ENCODE results near the gene BCAR3. TPM values are rescaled to one million over a fixed set of nuclear protein-coding genes. Genes with fewer than 3 reads are reported as not detected.
"Not testable (repeated sequence)": the region's sequence is repeated elsewhere in the genome, so short reads cannot be mapped to it uniquely, and the experiment has no call there.

The BCAR3 gene
- total RNA-seq, 2 experiments from 2014 or later = 0.42 to 0.67 TPM

GRCh38 chr1:93598396-93598795 is 83.2 kb downstream of the BCAR3 start:
- H3K36me3 Mint-ChIP-seq (ENCODE audit: low read depth) = no peaks in the 10 kb centered on the region
- H3K27me3 Mint-ChIP-seq = peaks cover 16% of the 10 kb centered on the region
- no peak overlapping the region for H3K4me3 Mint-ChIP-seq
- H3K27ac Mint-ChIP-seq = no peak overlapping the region
- no peaks in the 10 kb centered on the region for H3K4me1 Mint-ChIP-seq
- ChIA-PET POLR2A (no interaction called here), CTCF (no interaction called here)
- no peaks in the 10 kb centered on the region for H3K9me3 Mint-ChIP-seq
- DNase-seq = no peak

- H3K27me3 Mint-ChIP-seq = peaks cover 16% of the 10 kb centered on the region
- no peaks in the 10 kb centered on the region for H3K9me3 Mint-ChIP-seq
- ChIA-PET POLR2A (no interaction called here), CTCF (no interaction called here)
- no peak for DNase-seq
- H3K27ac Mint-ChIP-seq = no peak overlapping the region
- no peaks in the 10 kb centered on the region for H3K36me3 Mint-ChIP-seq (ENCODE audit: low read depth)
- no peaks in the 10 kb centered on the region for H3K4me1 Mint-ChIP-seq
- no peak overlapping the region for H3K4me3 Mint-ChIP-seq
Measured at GRCh38 chr1:93597709-93598108, 83.9 kb downstream of the BCAR3 start.

GRCh38 chr1:93596329-93597089 is 85.1 kb downstream of the BCAR3 start:
- Mint-ChIP-seq H3K4me1 (peaks cover 6% of the 10 kb centered on the region), H3K4me3 (no peak overlapping the region), H3K27ac (no peak overlapping the region), H3K27me3 (peaks cover 12% of the 10 kb centered on the region), H3K9me3 (no peaks in the 10 kb centered on the region), H3K36me3 (ENCODE audit: low read depth) (no peaks in the 10 kb centered on the region)
- DNase-seq = no peak
- ChIA-PET CTCF (interaction anchor here (0.9 kb wide), 1 partner anchor 221 kb away, joined by 3 read pairs; no protein-coding TSS in a partner anchor), POLR2A (no interaction called here)

DNA sequence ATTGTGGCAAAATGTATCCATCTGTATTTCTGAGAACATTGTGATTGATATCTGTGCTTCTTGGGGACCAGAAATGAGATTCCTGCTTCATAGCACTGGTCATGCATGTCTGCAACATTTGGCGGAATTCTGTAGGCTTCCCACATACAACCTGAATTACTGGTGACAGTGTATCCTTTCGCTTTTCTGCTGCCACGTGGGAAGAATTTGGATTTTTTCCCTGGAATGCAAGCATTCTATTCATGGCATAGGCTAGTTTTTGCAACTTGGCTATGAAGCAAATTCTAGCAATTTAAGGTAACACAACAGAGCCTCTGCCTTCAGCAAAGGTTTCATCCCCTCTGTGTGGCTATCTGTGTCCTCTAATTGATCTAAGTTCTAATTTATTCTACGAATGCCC is 85.9 kb downstream of the BCAR3 start:
- Mint-ChIP-seq H3K4me3 (no peak overlapping the region), H3K4me1 (peaks cover 10% of the 10 kb centered on the region), H3K36me3 (ENCODE audit: low read depth) (no peaks in the 10 kb centered on the region), H3K27ac (no peak overlapping the region), H3K9me3 (no peaks in the 10 kb centered on the region), H3K27me3 (peaks cover 12% of the 10 kb centered on the region)
- ChIA-PET POLR2A (no interaction called here), CTCF (interaction anchor here (0.9 kb wide), 1 partner anchor 220 kb away, joined by 3 read pairs; no protein-coding TSS in a partner anchor)
- DNase-seq = no peak

DNA sequence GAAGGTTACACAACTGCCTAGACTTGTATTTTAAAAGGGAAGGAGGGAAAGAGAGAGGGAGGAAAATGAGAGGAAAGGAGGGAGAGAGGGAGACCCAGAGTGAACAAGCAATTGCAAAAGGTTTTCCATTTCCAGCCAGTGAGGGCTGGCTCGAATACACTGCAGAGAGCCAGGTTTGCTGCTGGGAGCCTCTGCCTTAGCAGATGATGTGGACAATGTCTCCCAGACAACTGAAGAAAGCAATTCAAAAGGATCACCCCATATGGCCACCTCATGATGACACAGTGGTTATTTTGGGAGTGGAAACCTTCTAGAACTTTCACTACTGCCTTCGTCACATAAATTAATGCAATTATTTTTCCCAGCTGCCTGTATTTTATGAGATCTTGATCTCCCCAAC is 86.4 kb downstream of the BCAR3 start:
- no peaks in the 10 kb centered on the region for H3K36me3 Mint-ChIP-seq (ENCODE audit: low read depth)
- POLR2A ChIA-PET = no interaction called here
- H3K9me3 Mint-ChIP-seq = no peaks in the 10 kb centered on the region
- H3K27ac Mint-ChIP-seq = no peak overlapping the region
- DNase-seq = no peak
- peaks cover 12% of the 10 kb centered on the region for H3K4me1 Mint-ChIP-seq
- CTCF ChIA-PET = no interaction called here
- peaks cover 12% of the 10 kb centered on the region for H3K27me3 Mint-ChIP-seq
- no peak overlapping the region for H3K4me3 Mint-ChIP-seq

GRCh38 chr1:93594603-93594880 is 87.1 kb downstream of the BCAR3 start:
- H3K4me1 Mint-ChIP-seq = peaks cover 13% of the 10 kb centered on the region
- no peak overlapping the region for H3K27ac Mint-ChIP-seq
- H3K27me3 Mint-ChIP-seq = peaks cover 12% of the 10 kb centered on the region
- DNase-seq = no peak
- H3K36me3 Mint-ChIP-seq (ENCODE audit: low read depth) = no peaks in the 10 kb centered on the region
- H3K9me3 Mint-ChIP-seq = no peaks in the 10 kb centered on the region
- ChIA-PET CTCF (interaction anchor here (1.2 kb wide), 1 partner anchor 13 kb away, joined by 3 read pairs; no protein-coding TSS in a partner anchor), POLR2A (no interaction called here)
- H3K4me3 Mint-ChIP-seq = no peak overlapping the region

- POLR2A ChIA-PET = no interaction called here
- CTCF ChIA-PET = interaction anchor here (1.2 kb wide), 1 partner anchor 13 kb away, joined by 3 read pairs; no protein-coding TSS in a partner anchor
- H3K9me3 Mint-ChIP-seq = no peaks in the 10 kb centered on the region
- no peak for DNase-seq
- H3K27me3 Mint-ChIP-seq = peaks cover 12% of the 10 kb centered on the region
- no peak overlapping the region for H3K4me3 Mint-ChIP-seq
- H3K4me1 Mint-ChIP-seq = peaks cover 13% of the 10 kb centered on the region
- H3K27ac Mint-ChIP-seq = no peak overlapping the region
- H3K36me3 Mint-ChIP-seq (ENCODE audit: low read depth) = no peaks in the 10 kb centered on the region
Measured at GRCh38 chr1:93593854-93594602, 87.6 kb downstream of the BCAR3 start.

DNA sequence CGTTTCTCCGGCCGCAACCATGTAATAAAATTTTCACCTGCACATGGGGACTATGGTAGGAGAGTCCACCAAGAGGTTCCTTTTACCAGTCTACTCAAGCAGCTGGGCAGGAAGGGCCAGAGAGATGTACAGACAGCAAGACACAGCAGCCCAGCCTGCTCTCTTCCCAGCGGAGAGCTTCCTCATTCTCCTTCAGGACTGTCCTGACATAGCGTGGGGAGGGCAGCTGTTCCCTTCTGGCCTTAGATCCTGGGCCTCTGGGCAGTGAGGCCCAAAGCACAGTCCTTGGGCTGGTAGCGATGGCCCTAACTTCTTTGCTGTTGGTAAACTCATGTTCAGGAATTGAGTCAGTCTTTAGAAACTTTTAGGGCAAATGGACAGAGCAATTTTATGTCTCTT is 89.1 kb downstream of the BCAR3 start:
- peaks cover 20% of the 10 kb centered on the region for H3K4me1 Mint-ChIP-seq
- H3K27ac Mint-ChIP-seq = no peak overlapping the region
- ChIA-PET CTCF (no interaction called here), POLR2A (no interaction called here)
- peaks cover 12% of the 10 kb centered on the region for H3K27me3 Mint-ChIP-seq
- H3K36me3 Mint-ChIP-seq (ENCODE audit: low read depth) = no peaks in the 10 kb centered on the region
- no peak overlapping the region for H3K4me3 Mint-ChIP-seq
- H3K9me3 Mint-ChIP-seq = no peaks in the 10 kb centered on the region
- DNase-seq = no peak

GRCh38 chr1:93591676-93592550 is 89.7 kb downstream of the BCAR3 start:
- no peaks in the 10 kb centered on the region for H3K36me3 Mint-ChIP-seq (ENCODE audit: low read depth)
- no peaks in the 10 kb centered on the region for H3K9me3 Mint-ChIP-seq
- no peak overlapping the region for H3K4me3 Mint-ChIP-seq
- no peak overlapping the region for H3K27ac Mint-ChIP-seq
- POLR2A ChIA-PET = no interaction called here
- no peak for DNase-seq
- H3K4me1 Mint-ChIP-seq = peaks cover 20% of the 10 kb centered on the region
- CTCF ChIA-PET = no interaction called here
- peaks cover 11% of the 10 kb centered on the region for H3K27me3 Mint-ChIP-seq

DNA sequence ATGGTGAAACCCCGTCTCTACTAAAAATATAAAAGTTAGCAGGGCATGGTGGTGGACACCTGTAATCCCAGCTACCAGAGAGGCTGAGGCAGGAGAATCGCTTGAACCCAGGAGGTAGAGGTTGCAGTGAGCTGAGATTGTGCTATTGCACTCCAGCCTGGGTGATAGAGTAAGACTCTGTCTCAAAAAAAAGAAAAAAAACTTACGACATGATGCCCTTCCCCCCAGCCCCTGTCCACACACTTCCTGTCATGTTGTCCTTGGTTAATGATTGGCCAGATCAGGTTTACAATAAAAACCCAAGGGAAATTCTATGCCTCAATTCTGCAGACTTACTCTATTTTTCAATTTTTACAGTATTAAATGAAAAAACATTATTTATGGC is 90.4 kb downstream of the BCAR3 start:
- H3K9me3 Mint-ChIP-seq; H3K27me3 Mint-ChIP-seq; DNase-seq; H3K36me3 Mint-ChIP-seq (ENCODE audit: low read depth); H3K4me3 Mint-ChIP-seq; POLR2A ChIA-PET; H3K27ac Mint-ChIP-seq; CTCF ChIA-PET: not testable (repeated sequence)
- peaks cover 20% of the 10 kb centered on the region for H3K4me1 Mint-ChIP-seq

DNA sequence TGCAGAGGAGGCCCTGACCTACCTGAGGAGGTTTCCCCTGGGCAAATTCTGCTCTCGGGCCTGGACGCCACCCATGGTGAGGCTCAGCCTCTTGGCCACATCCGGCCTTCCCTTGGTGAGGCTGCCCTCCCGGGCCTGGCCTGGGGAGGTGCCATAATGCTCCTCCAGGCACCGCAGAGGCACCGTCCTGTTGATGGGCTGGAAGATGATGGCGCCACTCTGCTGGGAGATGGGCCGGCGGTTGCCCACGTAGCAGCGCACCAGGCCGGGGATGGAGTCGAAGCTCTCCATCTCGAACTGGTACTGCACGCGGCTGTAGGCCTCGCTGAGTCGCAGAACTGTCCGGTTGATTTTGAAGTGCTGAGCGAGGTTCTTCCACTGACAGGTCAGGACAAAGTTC is 92.7 kb downstream of the BCAR3 start:
- H3K36me3 Mint-ChIP-seq (ENCODE audit: low read depth) = no peaks in the 10 kb centered on the region
- ChIA-PET POLR2A (no interaction called here), CTCF (interaction anchor here (0.6 to 1.1 kb wide), 3 partner anchors 20 to 1108 kb away, joined by 3 read pairs; no protein-coding TSS in a partner anchor)
- peaks cover 20% of the 10 kb centered on the region for H3K4me1 Mint-ChIP-seq
- H3K4me3 Mint-ChIP-seq = no peak overlapping the region
- H3K27ac Mint-ChIP-seq = no peak overlapping the region
- no peaks in the 10 kb centered on the region for H3K27me3 Mint-ChIP-seq
- no peaks in the 10 kb centered on the region for H3K9me3 Mint-ChIP-seq
- no peak for DNase-seq

DNA sequence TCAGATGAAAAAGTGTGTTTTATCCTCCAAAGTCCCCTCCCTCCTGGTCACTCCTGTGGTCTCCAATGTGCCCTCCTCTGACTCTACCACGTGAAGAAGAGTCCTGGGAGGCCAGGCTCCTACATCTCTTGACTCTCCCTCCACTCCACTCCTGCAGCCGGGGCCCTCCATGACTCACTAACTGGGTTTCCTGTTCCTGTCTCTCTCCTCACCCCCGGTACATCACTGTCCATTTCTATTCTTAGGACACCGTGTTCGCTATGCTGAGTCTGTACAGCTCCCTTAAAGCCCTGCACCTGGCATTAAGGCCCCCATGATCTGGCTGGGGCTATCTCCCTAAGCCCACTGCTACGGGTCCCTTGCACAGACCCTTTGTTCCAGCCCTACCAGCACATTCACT is 93.4 kb downstream of the BCAR3 start:
- POLR2A ChIA-PET = no interaction called here
- no peaks in the 10 kb centered on the region for H3K27me3 Mint-ChIP-seq
- H3K9me3 Mint-ChIP-seq = no peaks in the 10 kb centered on the region
- DNase-seq = no peak
- peaks cover 20% of the 10 kb centered on the region for H3K4me1 Mint-ChIP-seq
- CTCF ChIA-PET = interaction anchor here (0.7 to 1.1 kb wide), 2 partner anchors 21 to 97 kb away, joined by 3 read pairs; no protein-coding TSS in a partner anchor
- H3K4me3 Mint-ChIP-seq = no peak overlapping the region
- H3K36me3 Mint-ChIP-seq (ENCODE audit: low read depth) = no peaks in the 10 kb centered on the region
- H3K27ac Mint-ChIP-seq = no peak overlapping the region

- DNase-seq = no peak
- peaks cover 20% of the 10 kb centered on the region for H3K4me1 Mint-ChIP-seq
- H3K27ac Mint-ChIP-seq = no peak overlapping the region
- ChIA-PET CTCF (interaction anchor here (0.7 to 1.1 kb wide), 2 partner anchors 10 to 96 kb away, joined by 3 to 5 read pairs; no protein-coding TSS in a partner anchor), POLR2A (no interaction called here)
- no peak overlapping the region for H3K4me3 Mint-ChIP-seq
- no peaks in the 10 kb centered on the region for H3K9me3 Mint-ChIP-seq
- H3K36me3 Mint-ChIP-seq (ENCODE audit: low read depth) = no peaks in the 10 kb centered on the region
- H3K27me3 Mint-ChIP-seq = no peaks in the 10 kb centered on the region
Measured at GRCh38 chr1:93587354-93587753, 94.3 kb downstream of the BCAR3 start.

All from activated CD4-positive, alpha-beta T cell treated with anti-CD3 and anti-CD28 coated beads, Interleukin-2, amount 10 ng/mL, durations not matched to agents 7 days and 5 days (primary cell).